Panc1 (cell line): ENCODE results near the gene PKD1L1. TPM values are rescaled to one million over a fixed set of nuclear protein-coding genes. Genes with fewer than 3 reads are reported as not detected.

Experiments used
- ATAC-seq: fragments of 200-7000 bp; cut with Tn5 transposase; 2 replicates; pipeline ENCODE4 v1.9.1; 2020; ENCODE audit warnings: mild to moderate bottlenecking, moderate library complexity
- BruUV-seq: library from RNA; stranded (reverse); fragments of 400-500 nt; replicated peaks from 2 replicates; lab custom pipeline; 2021; lab: Mats Ljungman, UMichigan
- CTCF ChIA-PET: fragments of 300-600 bp; sonication (Branson Sonifier 250); formaldehyde crosslinking; loops from one replicate; lab custom pipeline; 2022; ENCODE audit warnings: antibody characterized with exemption; lab: Charles Lee
- POLR2A ChIA-PET: fragments of 300-600 bp; sonication (Branson Sonifier 250); formaldehyde crosslinking; loops from one replicate; lab custom pipeline; 2022; ENCODE audit warnings: antibody characterized with exemption; lab: Charles Lee
- DNase-seq: peaks from one replicate; pipeline ENCODE4 v3.0.0-alpha.2; 2010; ENCODE audit warnings: low read depth, low spot score
- H3K27ac ChIP-seq: 2 replicates; pipeline ENCODE4 v1.5.1; 2011; ENCODE audit warnings: mild to moderate bottlenecking, low read length, inconsistent platforms
- H3K27me3 ChIP-seq: fragments of 200-500 bp; sonication (Bioruptor generic); 2 replicates; pipeline ENCODE4 v1.6.0; 2014; ENCODE audit warnings: low read length, inconsistent platforms; ENCODE audit not compliant: control insufficient read depth, insufficient read depth
- H3K36me3 ChIP-seq: fragments of 200-500 bp; sonication (Bioruptor generic); 2 replicates; pipeline ENCODE4 v1.5.1; 2014; ENCODE audit warnings: inconsistent platforms, mild to moderate bottlenecking, low read length, moderate library complexity; ENCODE audit not compliant: control insufficient read depth, insufficient read depth
- H3K4me1 ChIP-seq: 2 replicates; pipeline ENCODE4 v1.5.1; 2011; ENCODE audit warnings: inconsistent platforms, mild to moderate bottlenecking, low read length, moderate library complexity; ENCODE audit not compliant: control insufficient read depth, insufficient read depth
- H3K4me3 ChIP-seq, 2 experiments: 2 replicates each; pipeline ENCODE4 v1.5.1; 2011 to 2012; ENCODE audit warnings: low read depth in 2 of 2, low read length in 2 of 2, mild to moderate bottlenecking in 2 of 2, inconsistent platforms in 1 of 2, moderate library complexity in 1 of 2
- H3K9me3 ChIP-seq: fragments of 200-500 bp; sonication (Bioruptor generic); 2 replicates; pipeline ENCODE4 v1.5.1; 2014; ENCODE audit warnings: low read depth, mild to moderate bottlenecking, inconsistent platforms, low read length, moderate library complexity; ENCODE audit not compliant: control insufficient read depth, insufficient read depth
- CTCF ChIP-seq: fragments of 450-650 bp; IDR thresholded peaks from 2 replicates; pipeline ENCODE4 v1.5.1; 2017; ENCODE audit warnings: mild to moderate bottlenecking
- POLR2AphosphoS5 ChIP-seq: IDR thresholded peaks from 2 replicates; pipeline ENCODE4 v1.6.1; 2012; ENCODE audit warnings: mild to moderate bottlenecking, low read depth, low read length, moderate library complexity
- REST ChIP-seq, 2 experiments: IDR thresholded peaks; 2 replicates each; pipeline ENCODE4 v1.6.1; 2011 to 2012; ENCODE audit warnings: low read depth in 2 of 2, control low read depth in 1 of 2, low read length in 1 of 2, mild to moderate bottlenecking in 1 of 2, moderate library complexity in 1 of 2; ENCODE audit not compliant: insufficient read depth in 1 of 2
- SIN3A ChIP-seq: IDR thresholded peaks from 2 replicates; pipeline ENCODE4 v1.6.1; 2012; ENCODE audit warnings: low read depth, mild to moderate bottlenecking, low read length, moderate library complexity, borderline replicate concordance; ENCODE audit not compliant: insufficient read depth
- TCF7L2 ChIP-seq: IDR thresholded peaks from 2 replicates; pipeline ENCODE4 v1.6.1; 2011; ENCODE audit warnings: mild to moderate bottlenecking, low read depth, low read length, inconsistent platforms
- in situ Hi-C: cut with HindIII; loops from 2 replicates; pipeline ENCODE4 v1.10.0; 2016; ENCODE audit warnings: low sequenced_read_pairs, low pct_unique_long_range_greater_than_20kb
- intact Hi-C: fragments of 100-400 bp; cut with micrococcal nuclease; formaldehyde crosslinking; loops from one replicate; pipeline ENCODE4 v1.10.0; 2022; ENCODE audit not compliant: unreplicated experiment
- total RNA-seq: library from RNA; stranded (reverse); gene quantifications from one replicate; pipeline ENCODE4 v1.2.1, GENCODE V29; 2021; ENCODE audit not compliant: unreplicated experiment

The PKD1L1 gene
- total RNA-seq, 1 experiment from 2014 or later: 2.2 TPM

- DNase-seq (no peak), ATAC-seq (no peak)
- Histone ChIP-seq H3K4me1 (peaks cover 10% of the 10 kb centered on the region), H3K9me3 (no peaks in the 10 kb centered on the region), H3K27me3 (no peaks in the 10 kb centered on the region), H3K27ac (peak overlapping the region; percentile 54), H3K36me3 (no peaks in the 10 kb centered on the region), H3K4me3 (no peak overlapping the region)
- in situ Hi-C loops (no loop called here), intact Hi-C loops (no loop called here)
- ChIA-PET CTCF (no interaction called here), POLR2A (no interaction called here)
- no peak for TF ChIP-seq CTCF
- no TSS peak for BruUV-seq
Observed at GRCh38 chr7:47830015-47830414, 118.3 kb downstream of the PKD1L1 start.

- TF ChIP-seq SIN3A (no peak), REST (IDR thresholded peaks at IDR 0.05; ENCODE audit: insufficient read depth in 1 of 2, low read depth in 2 of 2, low read length in 1 of 2) (no peak), TCF7L2 (no peak), POLR2AphosphoS5 (no peak), CTCF (no peak)
- in situ Hi-C loops (no loop called here), intact Hi-C loops (no loop called here)
- ChIA-PET POLR2A (no interaction called here), CTCF (no interaction called here)
- no peak overlapping the region for H3K4me3 ChIP-seq
- BruUV-seq: no TSS peak
- H3K4me1 ChIP-seq: peaks cover 10% of the 10 kb centered on the region
- H3K27me3 ChIP-seq: no peaks in the 10 kb centered on the region
- DNase-seq (no peak), ATAC-seq (no peak)
- no peaks in the 10 kb centered on the region for H3K36me3 ChIP-seq
- H3K9me3 ChIP-seq: no peaks in the 10 kb centered on the region
- H3K27ac ChIP-seq: peak overlapping the region; percentile 49
Observed at GRCh38 chr7:47827871-47828270, 120.4 kb downstream of the PKD1L1 start.

GRCh38 chr7:47827351-47827756, 120.9 kb downstream of the PKD1L1 start:
- Histone ChIP-seq H3K4me1 (peaks cover 10% of the 10 kb centered on the region; the same call in 1 of the 2 replicates), H3K9me3 (no peaks in the 10 kb centered on the region), H3K4me3 (no peak overlapping the region), H3K27ac (peak overlapping the region; percentile 49; the same call in 1 of the 2 replicates), H3K27me3 (no peaks in the 10 kb centered on the region), H3K36me3 (no peaks in the 10 kb centered on the region)
- BruUV-seq: no TSS peak
- no peak for ATAC-seq
- ChIA-PET CTCF (no interaction called here), POLR2A (no interaction called here)
- no peak for TF ChIP-seq CTCF
- no peak for TF ChIP-seq REST (IDR thresholded peaks at IDR 0.05; ENCODE audit: insufficient read depth in 1 of 2, low read depth in 2 of 2, low read length in 1 of 2)
- TF ChIP-seq POLR2AphosphoS5: no peak
- TF ChIP-seq TCF7L2: no peak
- no peak for DNase-seq
- intact Hi-C loops: no loop called here
- in situ Hi-C loops: no loop called here
